ENCODE data around the gene TUBA1C. TPM values are rescaled to one million over a fixed set of nuclear protein-coding genes. Genes with fewer than 3 reads are reported as not detected.

Gene TUBA1C
- total and polyA plus RNA-seq, 10 of the 15 experiments (the other 5 are each of a cell fraction or from before 2014, with no cell fraction given), result 285 to 1,003 (median 441) TPM

DNA sequence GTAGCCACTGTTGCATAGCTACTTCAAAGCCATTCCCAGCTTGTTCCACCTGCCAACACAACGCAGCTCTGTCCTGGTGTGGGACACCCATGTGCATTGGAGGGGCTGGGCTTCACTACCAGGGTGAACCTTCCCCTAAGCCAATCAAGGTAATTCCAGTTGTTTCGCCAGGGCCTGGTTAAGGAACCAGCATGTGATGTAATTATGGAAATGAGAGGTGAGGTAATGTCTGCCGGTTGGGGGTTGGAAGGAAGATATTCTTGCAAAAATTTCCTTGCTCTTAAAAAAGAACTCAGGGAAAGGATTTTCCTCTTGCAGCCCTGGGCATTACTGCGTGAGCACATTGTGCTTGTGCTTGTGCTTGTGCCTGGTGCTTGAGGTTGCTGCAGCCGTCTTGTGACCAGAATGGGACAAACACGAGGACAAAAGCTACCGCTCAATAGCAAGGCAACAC is 14.9 kb downstream of the TUBA1C start:
- Histone ChIP-seq H3K4me2 (ENCODE audit: control insufficient read depth, insufficient read depth) (no peak overlapping the region), H2AFZ (ENCODE audit: control insufficient read depth, low read depth, low read length) (no peak overlapping the region), H3K36me3 (ENCODE audit: control insufficient read depth in 2 of 2, insufficient read depth in 2 of 2, low read length in 1 of 2) (no peaks in the 10 kb centered on the region), H3K27ac (ENCODE audit: control insufficient read depth, insufficient read depth) (no peak overlapping the region), H3K9ac (ENCODE audit: control insufficient read depth, insufficient read depth, low read length) (no peak overlapping the region), H3K79me2 (ENCODE audit: control insufficient read depth, insufficient read depth, low read length) (no peaks in the 10 kb centered on the region), H3K4me3 (no peak overlapping the region), H3K27me3 (replicated peaks in 1 of 2; ENCODE audit: control insufficient read depth in 2 of 2, insufficient read depth in 2 of 2, low read length in 1 of 2) (peaks cover 0 to 2% of the 10 kb centered on the region in 2 experiments; a peak in 2 of 4 replicates), H3K9me3 (replicated peaks; ENCODE audit: control insufficient read depth, insufficient read depth, low read length) (no peaks in the 10 kb centered on the region), H4K20me1 (ENCODE audit: control insufficient read depth, insufficient read depth) (no peaks in the 10 kb centered on the region), H3K4me1 (ENCODE audit: control insufficient read depth, insufficient read depth, low read length) (no peaks in the 10 kb centered on the region)
- CTCF ChIA-PET, result interaction anchor here (0.9 to 2.1 kb wide), 4 partner anchors 9 to 79 kb away, joined by 3 to 16 read pairs (median 5); partner anchors contain the start of gene PRPH
- intact Hi-C loops (cut with micrococcal nuclease; ENCODE audit: unreplicated experiment), result no loop called here
- BruUV-seq (replicated peaks), result no TSS peak
- RAD21 ChIA-PET (ENCODE audit: unreplicated experiment), result no interaction called here
- SMC1A ChIA-PET (ENCODE audit: uncharacterized antibody, unreplicated experiment), result no interaction called here
- POLR2A ChIA-PET, result interaction anchor here (0.5 kb wide), 1 partner anchor 212 kb away, joined by 8 read pairs; no protein-coding TSS in a partner anchor
- WGBS (ENCODE audit: insufficient coverage, insufficient replicate concordance, low lambda C conversion rate, missing lambda C conversion rate), result 82% methylated on average over 7 of the region's 7 CpGs
- ATAC-seq, result no peak
- no peak for FAIRE-seq
- in situ Hi-C loops (cut with MboI), result no loop called here
- DNase-seq (ENCODE audit: low read depth, low spot score), result no peak
- TF ChIP-seq BCL11A (IDR thresholded peaks at IDR 0.05; ENCODE audit: low read depth, low read length), result no peak
- no peak for TF ChIP-seq IKZF1 (conservative IDR thresholded peaks at IDR 0.05)
- TF ChIP-seq HDAC6 (IDR thresholded peaks at IDR 0.05; ENCODE audit: unreplicated experiment), result no peak
- TF ChIP-seq RB1 (IDR thresholded peaks at IDR 0.05; ENCODE audit: borderline replicate concordance), result no peak
- no peak for TF ChIP-seq JUND (IDR thresholded peaks at IDR 0.05; ENCODE audit: low read depth, low read length)
- no peak for TF ChIP-seq YY1 (IDR thresholded peaks at IDR 0.05; ENCODE audit: low read depth, low read length)
- no peak for TF ChIP-seq SMAD5 (IDR thresholded peaks at IDR 0.05; ENCODE audit: low read depth)
- TF ChIP-seq, protein P1, sequence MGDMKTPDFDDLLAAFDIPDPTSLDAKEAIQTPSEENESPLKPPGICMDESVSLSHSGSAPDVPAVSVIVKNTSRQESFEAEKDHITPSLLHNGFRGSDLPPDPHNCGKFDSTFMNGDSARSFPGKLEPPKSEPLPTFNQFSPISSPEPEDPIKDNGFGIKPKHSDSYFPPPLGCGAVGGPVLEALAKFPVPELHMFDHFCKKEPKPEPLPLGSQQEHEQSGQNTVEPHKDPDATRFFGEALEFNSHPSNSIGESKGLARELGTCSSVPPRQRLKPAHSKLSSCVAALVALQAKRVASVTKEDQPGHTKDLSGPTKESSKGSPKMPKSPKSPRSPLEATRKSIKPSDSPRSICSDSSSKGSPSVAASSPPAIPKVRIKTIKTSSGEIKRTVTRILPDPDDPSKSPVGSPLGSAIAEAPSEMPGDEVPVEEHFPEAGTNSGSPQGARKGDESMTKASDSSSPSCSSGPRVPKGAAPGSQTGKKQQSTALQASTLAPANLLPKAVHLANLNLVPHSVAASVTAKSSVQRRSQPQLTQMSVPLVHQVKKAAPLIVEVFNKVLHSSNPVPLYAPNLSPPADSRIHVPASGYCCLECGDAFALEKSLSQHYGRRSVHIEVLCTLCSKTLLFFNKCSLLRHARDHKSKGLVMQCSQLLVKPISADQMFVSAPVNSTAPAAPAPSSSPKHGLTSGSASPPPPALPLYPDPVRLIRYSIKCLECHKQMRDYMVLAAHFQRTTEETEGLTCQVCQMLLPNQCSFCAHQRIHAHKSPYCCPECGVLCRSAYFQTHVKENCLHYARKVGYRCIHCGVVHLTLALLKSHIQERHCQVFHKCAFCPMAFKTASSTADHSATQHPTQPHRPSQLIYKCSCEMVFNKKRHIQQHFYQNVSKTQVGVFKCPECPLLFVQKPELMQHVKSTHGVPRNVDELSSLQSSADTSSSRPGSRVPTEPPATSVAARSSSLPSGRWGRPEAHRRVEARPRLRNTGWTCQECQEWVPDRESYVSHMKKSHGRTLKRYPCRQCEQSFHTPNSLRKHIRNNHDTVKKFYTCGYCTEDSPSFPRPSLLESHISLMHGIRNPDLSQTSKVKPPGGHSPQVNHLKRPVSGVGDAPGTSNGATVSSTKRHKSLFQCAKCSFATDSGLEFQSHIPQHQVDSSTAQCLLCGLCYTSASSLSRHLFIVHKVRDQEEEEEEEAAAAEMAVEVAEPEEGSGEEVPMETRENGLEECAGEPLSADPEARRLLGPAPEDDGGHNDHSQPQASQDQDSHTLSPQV (IDR thresholded peaks at IDR 0.05), result no peak
- TF ChIP-seq HDAC2 (IDR thresholded peaks at IDR 0.05), result no peak
- TF ChIP-seq, protein P2, sequence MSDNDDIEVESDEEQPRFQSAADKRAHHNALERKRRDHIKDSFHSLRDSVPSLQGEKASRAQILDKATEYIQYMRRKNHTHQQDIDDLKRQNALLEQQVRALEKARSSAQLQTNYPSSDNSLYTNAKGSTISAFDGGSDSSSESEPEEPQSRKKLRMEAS (IDR thresholded peaks at IDR 0.05; ENCODE audit: low read depth, low read length), result no peak
- no peak for TF ChIP-seq TCF7 (IDR thresholded peaks at IDR 0.05; ENCODE audit: borderline replicate concordance)
- TF ChIP-seq ATF7 (IDR thresholded peaks at IDR 0.05; ENCODE audit: low read depth), result no peak
- TF ChIP-seq MEF2B (IDR thresholded peaks at IDR 0.05; ENCODE audit: partially characterized antibody, poor library complexity, severe bottlenecking), result no peak
- TF ChIP-seq KLF5 (IDR thresholded peaks at IDR 0.05; ENCODE audit: partially characterized antibody), result no peak
- TF ChIP-seq, protein P3, sequence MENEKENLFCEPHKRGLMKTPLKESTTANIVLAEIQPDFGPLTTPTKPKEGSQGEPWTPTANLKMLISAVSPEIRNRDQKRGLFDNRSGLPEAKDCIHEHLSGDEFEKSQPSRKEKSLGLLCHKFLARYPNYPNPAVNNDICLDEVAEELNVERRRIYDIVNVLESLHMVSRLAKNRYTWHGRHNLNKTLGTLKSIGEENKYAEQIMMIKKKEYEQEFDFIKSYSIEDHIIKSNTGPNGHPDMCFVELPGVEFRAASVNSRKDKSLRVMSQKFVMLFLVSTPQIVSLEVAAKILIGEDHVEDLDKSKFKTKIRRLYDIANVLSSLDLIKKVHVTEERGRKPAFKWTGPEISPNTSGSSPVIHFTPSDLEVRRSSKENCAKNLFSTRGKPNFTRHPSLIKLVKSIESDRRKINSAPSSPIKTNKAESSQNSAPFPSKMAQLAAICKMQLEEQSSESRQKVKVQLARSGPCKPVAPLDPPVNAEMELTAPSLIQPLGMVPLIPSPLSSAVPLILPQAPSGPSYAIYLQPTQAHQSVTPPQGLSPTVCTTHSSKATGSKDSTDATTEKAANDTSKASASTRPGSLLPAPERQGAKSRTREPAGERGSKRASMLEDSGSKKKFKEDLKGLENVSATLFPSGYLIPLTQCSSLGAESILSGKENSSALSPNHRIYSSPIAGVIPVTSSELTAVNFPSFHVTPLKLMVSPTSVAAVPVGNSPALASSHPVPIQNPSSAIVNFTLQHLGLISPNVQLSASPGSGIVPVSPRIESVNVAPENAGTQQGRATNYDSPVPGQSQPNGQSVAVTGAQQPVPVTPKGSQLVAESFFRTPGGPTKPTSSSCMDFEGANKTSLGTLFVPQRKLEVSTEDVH (IDR thresholded peaks at IDR 0.05; ENCODE audit: low read depth, partially characterized antibody), result no peak
- TF ChIP-seq, protein P4, sequence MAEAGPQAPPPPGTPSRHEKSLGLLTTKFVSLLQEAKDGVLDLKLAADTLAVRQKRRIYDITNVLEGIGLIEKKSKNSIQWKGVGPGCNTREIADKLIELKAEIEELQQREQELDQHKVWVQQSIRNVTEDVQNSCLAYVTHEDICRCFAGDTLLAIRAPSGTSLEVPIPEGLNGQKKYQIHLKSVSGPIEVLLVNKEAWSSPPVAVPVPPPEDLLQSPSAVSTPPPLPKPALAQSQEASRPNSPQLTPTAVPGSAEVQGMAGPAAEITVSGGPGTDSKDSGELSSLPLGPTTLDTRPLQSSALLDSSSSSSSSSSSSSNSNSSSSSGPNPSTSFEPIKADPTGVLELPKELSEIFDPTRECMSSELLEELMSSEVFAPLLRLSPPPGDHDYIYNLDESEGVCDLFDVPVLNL (IDR thresholded peaks at IDR 0.05; ENCODE audit: low read depth, low read length), result no peak

All from GM12878 (cell line).